Posterior vena cava (tissue), 2 donors: ENCODE measurements around the gene TMPRSS5. TPM values are rescaled to one million over a fixed set of nuclear protein-coding genes. Genes with fewer than 3 reads are reported as not detected.
"Not testable (repeated sequence)": the region's sequence is repeated elsewhere in the genome, so short reads cannot be mapped to it uniquely, and the experiment has no call there.

Experiments
- DNase-seq: peaks from one replicate; pipeline ENCODE4 v3.0.0-alpha.2; 2020; ENCODE audit warnings: low spot score
- intact Hi-C, 2 donors: fragments of 100-400 bp; cut with DNase I; formaldehyde crosslinking; loops; one replicate each; pipeline versions ENCODE4 v1.14.1 to v1.14.2; 2022 to 2023
- total RNA-seq, 2 donors: library from RNA; stranded (reverse); fragmentation: NEBNext Ultra II Directional; extraction: Animal tissue kit (Norgen Biotek cat#: 25700); gene quantifications; one replicate each; pipeline ENCODE4 v1.2.1, GENCODE V29; 2021
- donor health status: DM: yes; HTN: yes; CAD: no.
- donor health status: DM: yes; HTN: yes; CAD: no.

TMPRSS5 gene
- total RNA-seq, 2 donors from 2014 or later = 0.51 to 0.76 TPM

GRCh38 chr11:113673550-113674396 is 32.3 kb downstream of the TMPRSS5 start:
- no peak for DNase-seq
- intact Hi-C loops = no loop called here

GRCh38 chr11:113671914-113672313 is 34.2 kb downstream of the TMPRSS5 start:
- intact Hi-C loops, DNase-seq: not testable (repeated sequence)

GRCh38 chr11:113670831-113671215 is 35.3 kb downstream of the TMPRSS5 start:
- DNase-seq = no peak
- intact Hi-C loops = no loop called here

- intact Hi-C loops = no loop called here
- no peak for DNase-seq
Measured at GRCh38 chr11:113670149-113670830, 35.8 kb downstream of the TMPRSS5 start.

- intact Hi-C loops = no loop called here
- no peak for DNase-seq
Measured at GRCh38 chr11:113668255-113668654, 37.9 kb downstream of the TMPRSS5 start.

GRCh38 chr11:113667801-113668200 is 38.3 kb downstream of the TMPRSS5 start:
- intact Hi-C loops = no loop called here
- DNase-seq = no peak

- intact Hi-C loops = no loop called here
- DNase-seq = no peak
Measured at GRCh38 chr11:113666584-113666983, 39.5 kb downstream of the TMPRSS5 start.

- intact Hi-C loops = no loop called here
- no peak for DNase-seq
Measured at GRCh38 chr11:113664981-113665710, 41.0 kb downstream of the TMPRSS5 start.

- intact Hi-C loops = no loop called here
Measured at GRCh38 chr11:113664069-113664980, 41.8 kb downstream of the TMPRSS5 start.

GRCh38 chr11:113663567-113663966 is 42.5 kb downstream of the TMPRSS5 start:
- no peak for DNase-seq
- intact Hi-C loops = no loop called here

More at GRCh38 chr11:113664069-113664980, 41.8 kb downstream of the TMPRSS5 start:
- DNase-seq = no peak

- DNase-seq = no peak
- intact Hi-C loops = no loop called here
Measured at GRCh38 chr11:113655771-113656170, 50.3 kb downstream of the TMPRSS5 start.

- no peak for DNase-seq
- intact Hi-C loops = no loop called here
Measured at GRCh38 chr11:113651023-113651422, 55.1 kb downstream of the TMPRSS5 start.

GRCh38 chr11:113649311-113649710 is 56.8 kb downstream of the TMPRSS5 start:
- intact Hi-C loops = no loop called here
- DNase-seq = no peak

- intact Hi-C loops = no loop called here
- DNase-seq = no peak
Measured at GRCh38 chr11:113647856-113648255, 58.3 kb downstream of the TMPRSS5 start.

- no peak for DNase-seq
- intact Hi-C loops = no loop called here
Measured at GRCh38 chr11:113647108-113647507, 59.0 kb downstream of the TMPRSS5 start.

GRCh38 chr11:113645593-113646349 is 60.3 kb downstream of the TMPRSS5 start:
- intact Hi-C loops = no loop called here

GRCh38 chr11:113644605-113645004 is 61.5 kb downstream of the TMPRSS5 start:
- DNase-seq = no peak
- intact Hi-C loops = no loop called here

More at GRCh38 chr11:113645593-113646349, 60.3 kb downstream of the TMPRSS5 start:
- no peak for DNase-seq

- intact Hi-C loops = no loop called here
Measured at GRCh38 chr11:113643701-113644100, 62.4 kb downstream of the TMPRSS5 start.

More at GRCh38 chr11:113643701-113644100, 62.4 kb downstream of the TMPRSS5 start:
- DNase-seq = no peak
